Activated effector memory CD4-positive, alpha-beta T cell treated with Interleukin-2 at 50 U/mL for 16 hours (primary cell): ENCODE results near the gene EPGN.

ENCODE experiments used
- DNase-seq: peaks from one replicate; pipeline ENCODE4 v3.0.0-alpha.2; 2020

EPGN gene

GRCh38 chr4:74344031-74344430 is 35.8 kb downstream of the EPGN start:
- DNase-seq, result no peak

- DNase-seq, result no peak
Measured at GRCh38 chr4:74353858-74354257, 45.6 kb downstream of the EPGN start.

GRCh38 chr4:74357965-74358364 is 49.7 kb downstream of the EPGN start:
- no peak for DNase-seq

- no peak for DNase-seq
Measured at GRCh38 chr4:74361671-74362070, 53.4 kb downstream of the EPGN start.

- no peak for DNase-seq
Measured at GRCh38 chr4:74362347-74362746, 54.1 kb downstream of the EPGN start.

GRCh38 chr4:74364256-74364651 is 56.0 kb downstream of the EPGN start:
- no peak for DNase-seq

- DNase-seq, result no peak
Measured at GRCh38 chr4:74364652-74365491, 56.6 kb downstream of the EPGN start, which contains the start of gene EREG. TSS of gene EREG (plus strand) at chr4:74365145. CDS start at chr4:74365309, 164 bp downstream.

- no peak for DNase-seq
Measured at GRCh38 chr4:74365761-74366160, 57.5 kb downstream of the EPGN start.
